Activated CD8-positive, alpha-beta memory T cell treated with anti-CD3 and anti-CD28 coated beads, Interleukin-2, amount 50 U/mL, for 4 hours (primary cell): ENCODE measurements around the gene CHERP.

Source experiments
- DNase-seq: peaks from one replicate; pipeline ENCODE4 v3.0.0-alpha.2; 2020

Gene CHERP

GRCh38 chr19:16542045-16542909, at the start of gene CHERP:
Gene CHERP (minus strand): TSS chr19:16542437. CDS start chr19:16542378, 59 bp downstream.
- peak; percentile 94 for DNase-seq

- DNase-seq, result no peak
Observed at GRCh38 chr19:16590876-16591802, 48.9 kb upstream of the CHERP start.

GRCh38 chr19:16589917-16590316, 47.7 kb upstream of the CHERP start:
- DNase-seq, result no peak

DNA sequence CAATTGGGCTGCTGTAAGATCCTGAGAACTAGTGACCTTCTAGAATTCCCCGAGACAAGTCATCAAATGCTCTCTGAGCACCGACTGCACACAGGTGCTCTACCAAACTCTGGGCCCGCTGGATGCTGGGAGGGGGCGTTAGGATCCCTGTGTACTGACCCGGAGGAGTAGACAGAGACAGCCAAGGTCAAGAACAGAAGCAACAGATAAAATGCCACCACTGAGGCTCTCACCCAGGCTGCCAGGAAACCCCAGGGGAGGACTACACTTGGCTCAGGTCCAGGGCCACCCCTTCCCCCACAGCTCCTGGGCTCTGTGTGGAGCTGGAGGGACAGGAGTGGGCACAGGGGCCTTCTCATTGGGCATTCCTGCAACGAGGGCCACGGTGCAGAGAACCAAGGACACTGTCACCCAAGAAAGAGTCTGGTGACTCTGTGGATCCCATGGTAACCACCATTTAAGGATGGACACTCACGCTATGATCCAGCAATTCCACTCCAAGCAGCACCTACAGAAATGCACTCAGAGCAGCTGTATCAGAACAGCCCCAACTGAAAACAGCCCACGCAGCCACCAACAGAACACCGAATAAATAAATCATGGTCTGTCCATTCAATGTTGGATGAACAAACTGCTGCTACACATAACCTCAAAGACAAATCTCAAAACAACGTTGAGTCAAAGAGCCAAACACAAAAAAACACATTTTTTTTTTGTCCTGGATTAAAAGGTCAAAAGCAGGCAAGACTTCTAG, 46.8 kb upstream of the CHERP start:
- no peak for DNase-seq

DNA sequence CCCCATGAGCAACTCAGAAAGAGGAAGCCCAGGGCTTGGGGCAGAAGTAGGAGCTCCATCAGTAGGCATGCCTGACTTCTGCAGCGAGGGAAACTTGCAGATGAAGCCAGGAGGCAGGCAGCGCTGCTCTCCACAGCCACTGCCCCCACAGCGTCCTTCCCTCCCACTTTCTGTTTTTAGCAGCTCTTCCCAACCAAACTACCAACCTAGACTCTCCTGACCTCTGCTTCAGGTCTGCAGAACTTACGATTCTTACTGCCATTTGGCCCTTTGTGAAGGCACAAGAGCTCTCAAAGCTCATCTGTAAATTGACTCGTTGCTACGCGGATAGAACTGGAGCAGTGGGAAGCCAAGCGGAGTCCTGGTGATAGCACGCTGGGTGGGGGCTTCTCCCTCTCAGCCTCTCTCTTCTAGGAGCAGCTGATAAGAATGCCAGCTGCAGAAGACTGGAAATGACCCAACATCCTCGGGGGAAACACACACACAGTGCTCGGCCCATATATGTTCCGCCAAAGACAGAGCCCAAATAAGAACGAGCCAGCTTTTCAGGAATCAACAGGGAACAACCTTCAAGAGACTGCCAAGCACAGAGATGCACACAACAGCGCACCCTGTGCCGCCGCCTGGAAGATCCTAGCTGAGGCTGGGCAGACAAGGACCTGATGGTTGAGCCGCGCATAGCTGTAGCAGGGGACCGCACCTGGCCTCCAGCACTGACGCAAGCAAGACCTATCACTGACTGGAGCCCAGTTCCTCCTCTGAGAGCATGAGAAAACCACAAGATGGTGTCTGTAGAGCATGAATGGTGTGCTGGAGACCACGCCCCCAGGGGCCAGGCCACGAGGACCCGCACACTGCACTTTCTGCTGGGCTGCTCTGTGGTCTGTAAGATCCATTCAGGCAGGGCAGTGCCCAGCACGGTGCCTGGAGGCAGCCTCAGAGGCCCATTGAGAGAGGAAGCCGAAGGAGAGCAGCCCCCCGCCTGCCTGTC, 45.9 kb upstream of the CHERP start:
- peak; percentile 54 for DNase-seq

DNA sequence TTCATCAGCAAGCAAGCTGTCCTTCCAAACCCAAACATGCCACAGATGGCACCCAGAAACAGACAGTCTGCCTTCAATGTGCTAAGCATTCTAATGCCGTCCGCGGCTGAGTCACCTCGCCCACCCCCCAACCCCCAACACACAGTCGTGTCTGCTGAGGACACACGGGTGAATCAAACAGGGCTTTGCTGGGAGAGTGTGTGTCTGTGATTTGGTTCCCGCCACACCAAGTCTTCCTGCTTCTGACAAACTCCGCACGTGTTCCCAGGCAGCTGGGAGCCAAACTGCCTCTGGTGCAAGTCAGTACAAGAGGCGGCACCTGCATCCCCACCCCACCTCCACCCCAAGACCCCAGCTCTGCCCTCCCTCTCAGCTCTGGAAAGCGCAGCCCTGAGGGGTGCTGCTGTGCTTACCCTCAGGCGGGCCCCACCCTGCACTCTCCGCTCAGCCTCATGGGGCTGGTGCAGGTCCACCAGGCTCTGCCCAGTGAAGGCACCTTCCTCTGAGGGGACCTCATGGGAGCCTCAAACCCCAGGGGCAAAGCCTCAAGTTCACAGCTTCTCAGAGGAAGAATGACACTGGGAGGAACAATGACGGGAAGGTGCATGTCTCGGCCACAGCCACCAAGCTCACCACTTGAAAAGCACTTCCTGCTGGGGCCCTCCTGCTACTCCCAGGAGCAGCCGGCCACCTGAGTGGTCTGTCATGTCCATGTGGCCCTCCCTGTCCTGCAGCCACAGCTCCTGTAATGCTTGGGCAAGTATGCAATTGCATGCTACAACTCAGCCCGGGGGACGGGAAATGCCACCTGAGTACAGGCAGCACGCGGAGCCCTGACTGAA, 45.0 kb upstream of the CHERP start:
- peak; percentile 77 for DNase-seq

DNA sequence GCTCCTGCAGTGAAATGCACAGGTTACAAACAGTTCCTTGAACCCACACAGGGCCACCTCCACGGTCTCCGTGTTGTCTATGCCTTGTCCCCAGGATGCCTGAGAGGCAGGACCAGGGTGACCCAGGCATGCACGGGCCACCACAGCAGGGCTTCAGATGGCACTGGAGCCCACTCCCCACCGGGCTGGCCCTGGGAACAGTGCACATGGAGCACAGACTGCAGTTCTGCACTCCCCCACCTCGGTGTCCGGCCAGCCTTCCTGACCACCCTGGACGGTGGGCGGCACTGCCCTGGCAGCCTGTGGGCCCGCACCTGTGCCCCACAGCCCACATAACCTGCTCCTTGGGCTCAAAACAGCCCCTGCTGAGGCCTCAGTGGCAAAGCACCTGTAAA, 44.2 kb upstream of the CHERP start:
- no peak for DNase-seq

DNA sequence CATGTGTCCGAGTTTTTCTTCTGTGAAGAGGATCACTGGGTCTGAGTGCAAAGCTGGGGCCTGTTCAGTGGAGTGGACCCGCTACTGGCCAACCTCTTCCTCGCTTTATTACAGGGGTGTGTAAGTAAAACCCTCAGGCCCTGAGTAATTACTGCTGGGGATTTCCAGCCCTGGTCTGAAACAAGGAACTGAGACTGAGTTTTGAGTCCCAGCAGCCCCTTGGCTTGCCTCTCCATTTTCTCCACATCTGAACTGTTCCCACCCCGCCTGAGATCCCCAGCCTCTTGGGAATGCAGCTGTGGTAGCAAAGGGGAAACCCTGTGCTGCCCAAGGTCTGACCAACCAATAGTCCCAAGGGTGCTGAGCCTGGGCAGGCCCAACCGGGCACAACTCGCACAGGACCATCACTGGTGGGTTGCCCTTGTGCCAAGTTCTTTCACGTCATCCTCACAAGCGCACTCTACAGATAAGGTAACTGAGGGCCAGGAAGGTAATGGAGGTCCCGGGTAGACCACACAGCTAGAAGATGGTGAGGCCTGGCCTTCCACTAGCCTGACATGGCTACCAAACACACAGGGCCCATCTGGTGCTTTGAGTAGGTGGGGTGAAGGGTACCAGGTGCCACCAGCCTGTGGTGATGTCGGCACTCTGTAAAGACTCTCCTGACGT, 43.7 kb upstream of the CHERP start:
- no peak for DNase-seq

GRCh38 chr19:16585094-16585801, 43.0 kb upstream of the CHERP start:
- DNase-seq, result no peak

DNA sequence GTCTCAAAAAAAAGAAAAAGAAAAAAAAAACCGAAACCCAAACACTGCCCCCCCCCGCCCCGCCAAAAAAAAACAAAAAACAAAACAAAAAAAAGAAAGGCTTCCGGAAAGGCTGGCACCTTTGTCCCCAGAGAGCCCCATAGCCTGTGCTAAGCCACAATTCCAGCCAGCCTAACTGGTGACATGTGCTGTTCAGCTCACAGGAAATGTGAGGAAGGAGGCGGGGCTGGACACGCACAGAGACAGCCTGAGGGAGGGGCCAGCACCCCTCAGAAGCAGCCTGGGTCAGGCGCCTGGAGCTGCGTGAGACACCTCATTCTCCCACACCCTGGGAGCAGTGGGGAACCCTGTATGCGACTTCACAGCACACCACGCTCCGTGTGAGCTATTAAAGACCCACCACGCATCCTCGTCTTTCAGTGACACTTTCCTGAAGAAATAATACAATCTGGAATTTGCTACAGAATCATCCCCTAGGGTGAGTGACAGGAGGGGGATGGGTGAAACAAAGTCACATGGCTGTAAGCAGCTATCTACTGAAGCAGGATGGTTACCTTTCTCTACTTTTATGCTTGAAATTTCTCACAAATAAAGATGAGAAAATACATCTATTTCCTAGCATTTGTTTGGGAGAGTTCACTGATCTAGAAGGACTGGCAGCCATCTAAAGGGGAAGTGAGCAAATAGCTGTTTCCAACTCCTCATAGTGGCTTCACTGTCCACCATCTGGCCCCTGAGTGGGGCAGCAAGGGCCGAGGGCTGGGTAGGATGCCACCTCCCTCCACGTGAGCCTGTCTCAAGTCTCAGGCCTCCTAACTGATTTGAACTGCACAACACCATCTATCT, 42.2 kb upstream of the CHERP start:
- peak; percentile 85 for DNase-seq

DNA sequence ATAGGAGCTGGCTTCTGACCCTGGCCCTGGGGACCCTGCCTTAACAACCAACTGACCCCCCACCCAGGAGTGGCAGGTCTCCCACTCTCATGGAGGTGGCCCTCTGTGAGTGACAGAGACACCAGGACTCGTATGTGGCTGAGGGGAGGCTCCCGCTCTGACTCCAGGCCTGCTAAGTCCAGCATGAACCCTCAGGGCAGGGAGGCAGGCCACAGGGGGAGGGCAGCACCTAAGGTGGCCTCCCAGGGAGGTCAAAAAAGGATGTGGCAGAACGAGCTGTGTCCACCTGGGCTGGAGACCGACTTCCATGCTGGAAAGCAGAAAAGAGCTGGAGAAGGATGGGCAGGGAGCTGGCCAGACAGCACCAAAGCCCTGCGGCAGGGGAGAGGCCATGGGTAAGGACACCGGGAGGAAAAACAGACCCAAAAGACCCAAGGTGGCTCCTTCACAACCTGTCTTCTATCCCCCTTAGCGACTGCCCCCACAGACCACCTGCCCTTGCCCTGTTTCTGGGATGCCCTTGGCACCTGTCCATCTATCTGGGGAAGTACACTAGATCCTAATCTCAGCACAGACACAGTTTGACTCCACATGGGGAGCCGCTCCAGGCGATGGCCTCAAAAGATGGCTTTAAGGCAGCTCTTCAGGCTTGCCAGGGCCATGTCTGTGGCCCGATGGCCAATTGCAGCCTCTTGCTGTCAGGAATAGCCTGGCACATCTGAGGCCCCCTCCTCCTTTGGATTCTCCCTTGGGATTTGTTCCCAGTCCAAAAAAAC, 40.4 kb upstream of the CHERP start:
- no peak for DNase-seq

DNA sequence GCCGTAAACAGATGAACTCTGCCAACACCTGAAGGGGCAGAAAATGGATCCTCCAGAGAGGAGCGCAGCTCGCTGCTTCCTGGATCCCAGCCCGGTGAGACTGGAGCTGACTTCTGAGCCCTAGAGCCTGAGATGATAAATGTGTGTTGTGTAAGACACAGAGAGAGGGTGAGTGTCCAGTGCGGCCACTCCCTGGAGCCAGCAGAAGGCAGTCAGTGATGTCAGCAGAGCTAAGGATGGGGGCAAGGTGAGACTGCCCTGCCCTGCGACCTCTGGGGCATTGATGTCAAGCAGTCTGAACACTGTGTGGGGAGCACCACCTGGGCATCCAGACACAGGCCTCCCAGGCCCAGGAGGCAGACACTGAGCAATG, 39.7 kb upstream of the CHERP start:
- no peak for DNase-seq

- DNase-seq, result no peak
Observed at GRCh38 chr19:16581145-16581970, 39.1 kb upstream of the CHERP start.

GRCh38 chr19:16579381-16579780, 37.1 kb upstream of the CHERP start:
- no peak for DNase-seq

- DNase-seq, result no peak
Observed at GRCh38 chr19:16577531-16577985, 35.3 kb upstream of the CHERP start.

DNA sequence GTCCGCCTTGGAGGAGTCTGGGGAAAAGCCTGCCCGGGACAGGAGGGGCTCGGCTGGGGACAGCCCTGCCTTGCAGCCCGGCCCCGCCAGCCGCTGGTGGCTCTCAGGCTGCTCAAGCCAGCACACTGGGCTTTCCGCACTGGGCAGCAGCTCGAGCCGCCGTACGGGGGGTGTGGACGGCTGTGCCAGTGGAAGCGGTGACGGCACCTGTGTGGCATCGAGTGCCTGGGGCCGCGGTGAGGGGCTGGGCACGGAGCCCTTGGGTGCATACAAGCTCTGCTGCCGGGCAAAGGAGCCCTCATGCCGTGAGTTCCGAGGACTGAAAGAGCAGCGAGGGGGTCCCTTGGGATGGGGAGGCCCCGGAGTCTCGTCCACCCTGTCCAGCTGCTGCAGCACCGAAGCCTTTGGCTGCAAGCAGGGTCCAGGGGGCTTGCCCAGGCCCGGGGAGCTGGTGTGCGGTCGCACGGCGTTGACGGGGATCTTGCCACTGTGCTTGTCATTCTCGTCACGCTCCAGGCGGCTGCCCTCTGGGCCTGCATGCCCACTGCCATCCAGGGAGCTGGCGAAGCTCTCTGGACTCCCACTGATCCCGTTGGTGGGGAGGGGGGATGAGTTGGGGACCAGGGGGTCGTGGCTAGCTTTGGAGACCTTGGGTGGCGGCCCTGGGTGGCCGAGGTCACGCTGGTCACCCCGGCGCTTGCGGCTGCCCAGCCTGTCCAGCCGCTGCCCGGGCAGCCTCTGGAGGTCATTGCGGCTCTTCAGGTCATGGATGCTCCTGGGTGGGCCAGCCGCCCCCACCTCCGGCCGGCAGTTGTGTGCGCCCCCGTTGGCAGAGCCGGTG, 34.7 kb upstream of the CHERP start:
- DNase-seq, result no peak
